ENCODE results near the gene SEC16A.

The SEC16A gene

DNA sequence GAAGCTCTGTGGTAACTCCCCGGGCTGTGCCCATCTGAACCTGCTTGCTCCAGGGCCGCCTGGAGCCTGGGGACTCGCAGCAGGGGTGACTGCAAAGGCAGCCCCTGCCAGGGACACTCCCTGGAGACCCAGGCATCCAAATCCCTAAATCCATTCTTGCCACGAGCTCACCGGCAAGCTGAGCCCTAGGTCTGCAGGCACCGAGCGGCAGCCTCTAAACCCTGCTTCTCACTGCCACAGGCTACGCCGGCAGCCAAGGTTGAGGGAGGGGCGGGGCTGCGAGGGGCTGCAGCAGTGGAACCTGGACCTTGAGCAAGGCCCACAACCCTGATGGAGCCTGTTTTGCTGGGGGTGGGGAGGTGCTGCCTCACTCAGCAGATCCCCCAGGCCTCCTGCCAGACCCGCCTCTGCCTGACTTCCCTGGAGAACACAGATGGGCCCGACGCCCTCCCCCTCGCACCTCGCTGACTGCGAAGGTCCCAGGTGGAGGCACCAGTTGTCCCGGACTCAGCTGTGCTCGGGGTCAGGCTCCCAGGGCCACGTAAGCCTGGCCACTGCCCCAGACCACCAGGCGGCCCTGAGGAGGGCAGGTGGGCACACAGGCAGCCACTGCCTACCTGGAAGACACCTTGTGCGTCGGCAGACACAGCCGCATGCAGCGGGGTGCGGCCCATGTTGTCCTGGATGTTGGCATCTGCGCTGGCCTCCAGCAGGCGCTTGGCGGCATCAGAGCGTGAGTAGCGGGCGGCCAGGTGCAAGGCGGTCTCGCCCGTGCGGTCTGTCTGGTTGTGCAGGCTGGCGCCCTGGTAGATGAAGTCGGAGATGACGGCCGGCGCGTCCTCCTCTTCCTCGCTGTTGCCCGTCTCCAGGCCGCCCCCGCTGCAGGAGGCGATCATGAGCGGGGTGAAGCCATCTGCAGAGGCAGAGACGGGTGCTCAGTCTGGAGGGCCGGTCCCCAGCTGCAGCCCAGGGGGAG, 17.4 kb upstream of the SEC16A start:
- no peak for DNase-seq

DNA sequence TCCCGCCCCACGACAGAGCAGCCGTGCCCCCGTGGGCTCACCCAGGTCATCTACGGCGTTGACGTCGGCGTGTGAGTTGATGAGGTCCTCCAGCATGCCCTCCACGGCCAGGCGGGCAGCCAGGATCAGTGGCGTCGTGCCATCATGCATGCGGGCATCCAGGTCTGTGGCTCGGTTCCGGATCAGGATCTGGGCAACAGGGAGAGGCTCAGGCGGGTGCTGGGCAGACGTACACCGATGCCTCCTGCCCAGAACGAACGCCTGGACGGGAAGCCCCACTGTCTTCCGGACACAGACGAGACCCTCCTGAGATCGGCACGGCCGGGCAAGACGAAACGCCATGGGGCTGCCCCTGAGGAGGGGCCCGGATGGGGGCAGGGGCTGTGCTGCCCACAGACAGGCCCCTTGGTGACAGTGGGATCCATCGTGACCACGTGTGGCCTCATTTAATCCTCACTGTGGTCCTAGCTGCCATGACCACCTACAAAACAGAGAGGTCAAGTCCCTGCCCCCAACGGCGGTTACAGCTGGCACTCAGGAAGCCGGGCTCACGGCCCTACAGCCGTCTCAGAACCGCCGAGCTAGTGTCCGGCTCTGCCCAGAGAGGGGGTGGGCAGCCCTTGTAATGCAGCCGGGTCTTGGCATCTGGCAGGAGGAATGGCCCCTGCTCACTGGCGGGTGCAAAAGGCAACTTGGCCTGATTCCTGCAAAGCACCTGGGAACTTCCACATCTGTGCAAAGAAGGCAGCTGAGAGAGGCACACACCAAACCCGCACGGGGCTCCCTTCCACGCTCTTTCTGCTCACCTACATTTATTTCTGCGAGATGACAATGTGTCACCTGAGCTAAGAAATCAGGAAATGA, 16.5 kb upstream of the SEC16A start:
- DNase-seq = no peak

DNA sequence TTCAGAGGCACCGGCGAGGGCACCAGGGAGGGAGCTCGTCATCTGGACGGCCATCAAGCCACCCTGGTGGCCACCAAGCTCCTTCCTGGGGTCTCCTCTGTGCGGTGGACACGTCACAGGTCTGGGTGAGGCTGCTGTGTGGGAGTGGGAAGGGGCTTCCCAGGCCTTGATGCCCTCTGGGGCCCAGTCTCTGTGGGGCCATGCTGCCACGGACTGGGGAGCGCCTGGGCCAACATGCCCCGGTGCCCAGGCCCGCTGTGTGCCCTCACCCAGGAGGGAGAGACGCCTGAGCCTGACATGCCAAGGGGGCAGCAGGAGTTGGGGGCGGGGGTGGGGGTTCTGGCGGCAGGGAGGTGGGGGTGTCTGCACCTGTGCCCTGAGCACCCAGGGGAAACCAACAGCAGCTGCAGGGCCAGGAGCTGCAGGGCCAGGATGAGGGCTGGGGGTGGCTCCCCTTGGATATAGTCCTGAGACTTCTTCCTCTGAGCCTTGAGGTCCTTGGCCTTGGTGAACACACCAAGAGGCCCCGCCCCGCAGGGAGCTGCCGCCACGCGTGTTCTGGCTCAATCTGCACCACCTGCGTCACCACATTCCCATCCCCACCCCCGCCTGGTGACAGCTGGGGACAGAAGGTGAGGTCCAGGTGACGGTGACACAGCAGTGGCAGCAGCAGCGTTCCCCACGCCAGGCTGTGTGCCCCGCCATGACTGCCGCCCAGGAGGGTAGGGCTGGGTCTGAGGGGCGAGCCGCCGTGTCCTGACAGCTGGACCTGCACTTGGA, 15.3 kb upstream of the SEC16A start:
- DNase-seq = no peak

DNA sequence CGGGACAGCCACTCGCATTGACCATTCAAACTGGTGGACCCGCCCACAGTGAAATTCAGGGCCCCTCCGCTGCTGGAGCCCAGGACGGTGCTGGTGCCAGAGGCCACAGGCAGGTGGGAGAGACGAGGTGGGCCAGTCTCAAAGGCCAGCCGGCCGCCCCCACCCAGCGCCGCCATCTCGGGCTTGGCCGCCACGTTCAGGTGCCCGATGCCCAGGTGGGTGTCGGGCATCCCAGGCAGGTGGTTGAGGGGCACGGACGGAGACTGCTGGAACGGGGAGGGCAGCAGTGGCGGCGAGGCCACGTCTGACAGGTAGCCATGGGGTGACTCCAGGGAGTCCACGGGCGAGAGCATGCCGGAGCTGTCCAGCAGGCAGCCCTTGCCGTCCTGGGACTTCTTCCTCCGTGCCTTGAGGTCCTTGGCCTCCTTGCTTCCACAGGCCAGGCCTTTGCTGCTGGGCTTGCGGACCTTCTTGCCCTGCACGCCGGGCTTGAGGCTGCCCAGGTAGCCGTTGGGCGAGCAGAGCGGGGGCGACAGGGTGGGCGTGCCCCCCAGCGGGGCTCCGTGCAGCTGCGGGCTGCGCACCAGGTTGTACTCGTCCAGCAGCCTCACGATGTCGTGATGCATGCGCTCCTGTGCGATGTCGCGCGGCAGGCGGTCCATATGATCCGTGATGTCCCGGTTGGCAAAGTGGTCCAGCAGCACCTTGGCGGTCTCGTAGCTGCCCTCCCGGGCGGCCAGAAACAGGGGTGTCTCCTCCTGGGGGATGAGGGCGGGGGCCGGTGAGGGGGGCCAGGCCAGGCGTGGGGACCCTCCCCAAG, 14.2 kb upstream of the SEC16A start:
- no peak for DNase-seq

DNA sequence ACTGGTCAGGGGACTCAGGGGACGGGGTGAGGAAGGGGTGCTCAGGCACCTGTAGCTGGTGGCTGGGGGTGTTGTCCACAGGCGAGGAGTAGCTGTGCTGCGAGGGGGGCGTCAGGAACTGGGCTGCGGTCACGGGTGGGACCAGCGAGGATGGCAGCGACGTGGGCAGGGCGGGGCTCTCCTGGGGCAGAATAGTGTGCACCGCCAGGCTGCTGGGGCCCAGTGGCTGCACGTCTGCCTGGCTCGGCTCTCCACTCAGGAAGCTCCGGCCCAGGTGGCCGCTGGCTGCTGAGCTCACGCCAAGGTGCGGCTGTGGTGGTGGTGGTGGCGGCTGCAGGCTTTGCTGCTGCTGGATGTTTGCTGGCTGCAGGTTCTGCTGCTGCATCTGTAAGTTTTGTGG, 13.3 kb upstream of the SEC16A start:
- DNase-seq = no peak

DNA sequence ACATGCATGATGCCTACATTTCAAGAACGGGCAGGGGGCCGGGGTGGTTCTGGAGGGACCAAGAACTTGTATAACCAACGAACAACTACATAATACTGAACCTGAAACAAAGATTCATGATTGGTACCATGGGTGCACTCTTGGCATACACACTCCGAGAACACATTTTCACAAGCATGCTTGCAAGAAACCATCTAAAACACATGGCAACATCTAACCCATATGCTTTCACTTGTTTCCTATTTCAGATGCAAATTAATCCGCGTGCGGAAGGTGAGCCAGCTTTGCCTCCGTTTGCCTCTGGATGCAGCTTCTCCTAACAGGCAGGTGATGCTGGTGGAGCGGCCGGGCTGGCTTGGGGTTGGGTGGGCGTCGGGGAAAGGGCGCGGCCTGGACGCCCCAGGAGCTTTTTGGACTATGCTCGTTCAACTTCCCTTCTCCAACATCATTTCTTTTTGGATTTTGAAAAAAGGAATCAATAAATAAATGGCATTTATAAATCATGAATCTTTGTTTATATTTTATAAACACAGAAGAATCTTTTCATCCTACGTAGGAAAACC, 12.5 kb upstream of the SEC16A start:
- no peak for DNase-seq

DNA sequence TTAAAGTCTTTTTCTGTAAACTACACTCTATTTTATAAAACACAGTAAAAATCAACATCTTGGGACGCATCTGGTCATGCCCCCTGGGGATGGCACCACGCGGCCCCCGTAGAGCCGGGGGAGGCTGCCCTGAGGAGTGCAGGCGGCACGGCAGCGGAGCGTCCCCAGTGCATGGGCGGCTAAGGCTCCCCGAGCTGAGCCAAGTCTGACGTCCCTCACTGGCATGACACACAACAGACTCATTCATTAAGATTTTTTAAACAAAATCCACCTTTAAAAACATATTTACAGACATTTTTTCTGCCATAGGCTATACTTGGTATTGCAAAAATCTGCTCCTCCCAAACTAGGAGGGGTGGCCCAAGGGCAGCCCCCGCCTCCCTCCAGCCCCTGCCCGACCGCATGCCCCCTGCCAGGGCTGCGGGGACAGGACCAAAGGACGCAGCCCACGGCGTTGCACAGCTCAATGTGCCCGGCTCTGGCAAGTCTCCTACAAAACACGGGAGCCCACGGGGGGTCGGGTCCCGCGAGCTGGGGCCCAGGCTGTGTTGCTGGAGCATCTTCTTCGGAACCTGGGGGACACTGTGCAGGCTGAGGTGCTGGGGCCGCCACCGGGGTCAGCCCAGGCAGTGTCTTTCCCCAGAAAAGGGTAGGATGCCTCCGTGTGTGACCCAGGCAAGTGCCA, 11.8 kb upstream of the SEC16A start:
- DNase-seq = no peak

DNA sequence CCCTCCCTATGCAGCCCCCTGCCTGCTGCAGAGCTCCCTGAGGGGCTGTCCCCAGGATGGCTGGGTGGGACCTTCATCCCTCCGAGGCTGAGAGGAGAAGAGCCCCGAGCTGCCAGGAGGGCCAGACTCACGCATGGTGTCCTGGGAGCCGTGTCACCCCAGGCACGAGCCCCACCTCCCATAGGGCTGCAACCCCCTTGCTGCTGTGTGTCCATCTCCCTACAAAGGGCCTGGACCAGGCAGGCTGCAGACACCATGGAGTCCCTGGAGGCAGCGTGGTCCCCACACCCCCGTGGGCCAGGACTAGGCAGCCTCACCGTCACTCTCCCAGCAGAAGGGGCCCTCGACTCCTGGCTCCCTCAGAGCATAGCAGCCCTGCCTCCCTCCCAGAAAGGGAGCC, 11.2 kb upstream of the SEC16A start:
- DNase-seq = no peak

DNA sequence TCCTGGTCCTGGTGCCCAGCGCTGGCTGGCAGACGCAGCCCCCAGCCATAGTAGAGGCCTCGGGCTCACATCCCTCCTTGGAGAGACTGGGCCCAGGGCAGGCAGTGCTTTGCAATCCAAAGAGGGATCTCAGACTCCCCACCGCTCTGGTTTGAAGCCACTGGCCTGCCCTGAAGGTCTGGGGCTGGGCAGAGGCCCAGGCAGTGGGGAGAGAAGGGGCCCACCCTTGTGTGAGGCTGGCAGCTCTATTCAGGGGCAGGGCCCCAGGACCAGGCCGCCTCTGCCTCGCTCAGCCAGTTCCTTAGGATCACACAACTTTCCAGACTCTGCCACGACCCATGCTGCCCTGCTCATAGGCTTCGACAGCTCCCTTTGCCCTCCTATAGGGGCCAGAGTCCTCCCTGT, 10.7 kb upstream of the SEC16A start:
- DNase-seq = no peak

DNA sequence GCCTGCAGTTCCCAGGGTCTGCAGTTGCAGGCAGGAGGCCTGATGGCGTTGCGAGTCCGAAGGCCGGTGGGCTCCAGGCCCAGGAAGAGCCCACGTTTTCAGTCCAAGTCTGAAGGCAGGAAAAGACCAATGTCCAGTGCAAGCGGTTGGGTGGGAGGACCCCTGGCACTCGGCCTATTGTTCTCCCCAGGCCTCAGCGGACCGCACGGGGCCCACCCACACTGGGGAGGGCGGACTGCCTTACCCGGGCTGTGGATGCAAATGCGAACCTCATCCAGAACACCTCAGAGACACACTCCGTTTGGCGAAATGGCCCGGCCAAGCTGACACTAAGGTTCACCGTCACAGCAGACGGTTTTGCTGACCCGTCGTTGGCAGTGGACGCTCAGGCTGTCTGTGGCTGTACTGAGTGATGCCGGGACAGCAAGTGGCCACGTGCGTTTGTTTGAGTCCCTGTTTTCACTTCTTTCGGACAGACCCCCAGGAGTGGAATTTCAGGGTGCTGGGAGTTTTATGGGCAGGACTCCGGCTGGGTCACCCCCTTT, 10.2 kb upstream of the SEC16A start:
- no peak for DNase-seq

DNA sequence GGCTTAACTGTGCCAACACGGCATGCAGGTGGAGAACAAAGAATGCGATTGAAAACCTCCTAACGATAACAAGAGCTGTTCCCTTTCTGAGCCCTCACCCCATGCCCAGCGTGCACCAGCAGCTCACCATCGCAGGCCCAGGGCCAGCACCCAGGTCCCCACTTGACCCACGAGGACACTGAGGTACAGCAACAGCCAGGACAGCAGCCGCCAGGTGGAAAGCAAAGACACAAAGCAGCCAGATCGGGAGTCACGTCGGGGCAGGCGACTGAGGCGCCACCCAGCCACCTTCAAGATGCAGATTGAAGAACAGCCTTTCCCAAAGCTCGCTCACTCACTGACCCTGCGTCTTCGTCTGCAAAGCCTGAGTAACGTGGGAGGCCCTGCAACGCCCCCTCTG, 6.9 kb upstream of the SEC16A start:
- DNase-seq = no peak

DNA sequence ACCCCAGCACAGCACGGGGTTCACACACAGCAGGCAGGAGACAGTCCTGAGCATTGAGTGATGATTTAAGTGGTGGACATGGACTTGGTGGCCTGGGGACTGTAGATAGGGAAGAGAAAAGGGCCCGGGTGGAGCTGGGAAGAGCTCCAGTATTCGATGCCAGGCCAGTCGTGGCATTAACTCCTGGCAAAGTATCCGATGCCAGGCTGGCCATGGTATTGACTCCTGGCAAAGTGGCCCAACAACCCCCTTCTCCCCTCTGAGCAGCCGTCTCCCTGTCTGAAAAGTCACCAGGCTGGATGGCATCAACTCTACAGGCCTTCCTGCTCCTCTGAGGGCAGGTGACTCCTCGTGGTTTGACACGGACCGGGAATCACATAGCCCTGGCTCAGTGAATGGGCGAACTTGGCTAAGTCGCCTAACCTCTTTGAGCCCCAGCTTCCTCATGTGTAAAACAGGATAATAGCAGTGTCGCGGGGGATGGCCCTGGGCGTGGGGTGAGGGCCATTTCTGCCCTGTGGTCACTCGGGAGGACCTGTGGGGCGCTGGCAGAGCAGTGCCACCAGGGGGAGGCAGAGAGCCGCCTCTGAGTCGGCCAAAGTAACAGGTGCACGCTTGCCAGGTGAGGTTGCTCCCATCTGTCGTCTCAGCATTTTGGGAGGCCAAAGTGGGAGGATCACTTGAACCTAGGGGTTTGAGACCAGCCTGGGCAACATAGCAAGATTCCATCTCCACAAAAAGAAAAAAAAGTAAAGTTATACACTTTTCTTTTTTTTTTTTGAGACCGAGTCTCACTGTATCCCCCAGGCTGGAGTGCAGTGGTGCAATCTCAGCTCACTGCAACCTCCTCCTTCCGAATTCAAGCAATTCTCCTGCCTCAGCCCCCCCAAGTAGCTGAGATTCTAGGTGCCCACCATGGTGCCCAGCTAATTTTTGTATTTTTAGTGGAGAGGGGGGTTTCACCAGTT, 5.7 kb upstream of the SEC16A start:
- DNase-seq = peak; percentile 82

DNA sequence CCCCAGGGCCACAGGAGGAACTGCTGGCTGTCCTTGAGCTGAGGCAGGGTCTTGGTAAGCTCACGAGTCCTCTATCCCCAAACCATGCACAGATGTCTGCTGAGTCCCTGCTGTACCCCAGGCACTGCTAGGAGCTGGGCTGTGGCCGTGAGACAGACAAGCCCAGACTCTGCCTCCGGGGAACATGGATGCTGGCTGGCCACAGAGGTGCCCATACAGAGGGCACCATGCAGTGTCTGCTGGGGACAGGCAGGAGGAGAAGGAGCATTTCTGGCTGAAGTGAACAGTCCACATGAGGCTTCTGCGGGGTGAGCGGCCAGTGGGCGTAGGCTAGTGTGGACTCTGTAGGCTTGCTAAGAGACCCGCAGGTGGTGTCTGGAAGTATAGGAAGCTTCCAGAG, 4.8 kb upstream of the SEC16A start:
- DNase-seq = no peak

DNA sequence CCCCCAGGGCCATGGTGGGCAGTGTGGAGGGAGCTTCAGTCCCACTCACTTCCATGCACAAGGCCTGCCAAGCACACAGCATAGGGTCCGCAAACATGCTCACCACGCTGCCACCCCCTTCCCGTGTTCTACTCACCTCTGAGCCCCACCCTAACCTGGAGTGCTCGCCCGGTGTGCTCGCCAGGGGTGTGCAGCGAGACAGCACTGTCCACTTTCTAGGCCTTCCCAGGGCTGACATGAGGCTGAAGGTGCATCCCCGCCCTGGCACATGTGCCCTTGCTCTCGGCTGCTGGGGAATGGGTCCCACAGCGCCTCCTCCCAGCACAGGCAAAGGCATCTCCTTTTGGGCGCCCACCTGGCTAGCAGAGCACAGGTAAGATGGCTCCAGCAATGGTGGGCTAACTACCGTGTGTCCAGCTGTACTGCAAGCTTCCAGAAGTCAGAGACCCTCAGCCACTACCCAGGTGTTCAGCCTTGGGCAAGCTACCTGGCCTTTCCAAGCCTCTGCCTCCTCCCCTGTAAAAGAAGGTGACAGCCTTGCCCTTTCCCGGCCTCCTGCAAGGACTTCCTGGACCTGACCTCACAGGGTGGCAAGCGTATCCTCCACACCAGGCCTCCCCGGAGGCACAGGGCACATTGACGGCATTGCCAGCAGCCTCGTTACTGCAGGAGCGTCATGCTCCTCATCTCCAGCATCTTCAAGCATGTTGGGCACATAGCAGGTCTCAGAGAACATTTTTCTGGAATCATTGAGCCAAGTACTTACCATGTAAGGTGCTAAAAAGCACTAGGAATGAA, 4.2 kb upstream of the SEC16A start:
- DNase-seq = no peak

DNA sequence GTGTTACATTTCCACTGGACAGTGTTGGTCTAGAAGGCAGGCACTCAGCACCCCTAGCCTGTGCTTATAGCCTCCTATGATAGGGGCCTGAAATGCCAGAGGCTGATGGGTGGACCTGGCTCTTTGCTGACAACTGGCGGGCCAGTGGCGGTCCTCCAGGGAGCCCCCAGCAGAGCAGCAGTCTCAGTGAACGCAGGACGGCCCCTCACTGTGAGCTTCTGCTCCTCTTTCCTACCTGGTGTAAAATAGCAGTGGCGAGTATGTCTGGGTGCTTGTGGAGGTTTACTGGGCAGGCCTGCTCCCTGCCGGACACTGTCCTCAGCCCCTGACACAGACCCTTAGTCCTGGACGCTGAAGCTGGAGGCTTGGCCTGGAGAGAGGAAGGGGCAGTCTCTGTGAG, 3.3 kb upstream of the SEC16A start:
- no peak for DNase-seq

DNA sequence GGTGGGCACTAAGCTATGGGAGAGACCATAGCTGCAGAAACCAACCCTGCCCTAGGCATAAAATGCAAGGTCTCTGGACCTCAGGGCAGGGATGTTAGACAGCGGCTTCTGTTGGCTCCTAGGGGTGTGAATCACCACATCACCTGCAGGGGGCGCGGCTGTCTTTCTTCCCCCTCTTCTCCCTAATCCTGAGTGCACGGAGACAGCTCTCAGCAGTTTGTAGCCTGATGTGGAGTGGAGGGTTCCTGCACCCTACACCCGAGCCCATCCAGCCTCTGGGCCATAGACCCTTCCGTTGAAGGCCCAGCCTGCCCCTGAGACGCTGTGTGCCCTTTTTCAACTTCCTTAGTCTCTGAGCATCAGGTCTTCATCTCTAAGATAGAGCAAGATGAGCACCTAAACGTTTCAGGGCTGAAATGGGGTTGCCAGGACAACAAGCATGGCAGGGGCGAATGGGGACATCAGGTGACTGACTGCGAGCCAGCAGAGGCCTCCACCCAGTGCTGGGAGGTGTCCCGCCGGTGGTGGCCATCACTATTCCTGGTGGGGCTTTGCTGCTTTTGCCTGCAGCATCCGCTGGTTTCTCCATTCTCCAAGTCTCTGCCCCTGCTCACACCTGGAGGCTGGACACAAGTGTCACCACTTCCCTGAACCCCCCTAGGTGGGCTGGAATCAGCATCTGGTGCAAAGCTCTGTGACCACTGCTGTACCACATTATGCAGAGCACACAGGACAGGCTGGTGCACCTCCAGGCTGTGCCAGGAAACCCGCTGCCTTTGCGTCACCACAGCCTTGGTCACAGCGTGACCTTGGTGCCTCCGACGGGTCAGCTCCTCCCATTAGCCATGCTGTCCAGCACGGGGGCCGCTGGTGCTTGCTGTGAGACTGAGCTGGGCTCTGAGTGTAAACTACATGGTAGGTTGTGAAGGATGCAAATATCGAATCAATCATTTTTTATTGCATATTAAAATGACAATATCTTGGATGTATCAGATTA, 2.5 kb upstream of the SEC16A start:
- peak; percentile 84 for DNase-seq
